ENCODE data around the gene PCGF3.

PCGF3 gene

GRCh38 chr4:707929-708630 is 2.4 kb downstream of the PCGF3 start:
- H3K9ac ChIP-seq (ENCODE audit: low read length): no peak overlapping the region
- H3K4me2 ChIP-seq (ENCODE audit: low read length): no peak overlapping the region
- no peak overlapping the region for H3K4me3 ChIP-seq (ENCODE audit: low read length)
- H4K20me1 ChIP-seq (ENCODE audit: insufficient read depth, low read length): peaks cover 39% of the 10 kb centered on the region
- peaks cover 72% of the 10 kb centered on the region for H3K79me2 ChIP-seq (ENCODE audit: low read length)
- H3K9me3 ChIP-seq (ENCODE audit: insufficient read depth, low read length): no peaks in the 10 kb centered on the region
- H3K4me1 ChIP-seq (ENCODE audit: low read length): peaks cover 11% of the 10 kb centered on the region
- H2AFZ ChIP-seq (ENCODE audit: low read depth, low read length): no peak overlapping the region
- H3K27me3 ChIP-seq (ENCODE audit: low read depth, low read length): no peaks in the 10 kb centered on the region
- H3K36me3 ChIP-seq (replicated peaks; ENCODE audit: low read depth, low read length): peaks cover 33% of the 10 kb centered on the region
- no peak overlapping the region for H3K27ac ChIP-seq (ENCODE audit: low read length)
- TF ChIP-seq EZH2phosphoT487 (IDR thresholded peaks at IDR 0.05; ENCODE audit: low read depth): no peak
- no peak for TF ChIP-seq CTCF (IDR thresholded peaks at IDR 0.05; ENCODE audit: low read depth, low read length)

- no peak overlapping the region for H2AFZ ChIP-seq (ENCODE audit: low read depth, low read length)
- no peak overlapping the region for H3K27ac ChIP-seq (ENCODE audit: low read length)
- H3K4me3 ChIP-seq (ENCODE audit: low read length): no peak overlapping the region
- H3K4me1 ChIP-seq (ENCODE audit: low read length): peaks cover 11% of the 10 kb centered on the region
- H3K79me2 ChIP-seq (ENCODE audit: low read length): peaks cover 78% of the 10 kb centered on the region
- H3K36me3 ChIP-seq (replicated peaks; ENCODE audit: low read depth, low read length): peaks cover 33% of the 10 kb centered on the region
- TF ChIP-seq CTCF (IDR thresholded peaks at IDR 0.05; ENCODE audit: low read depth, low read length) (no peak), EZH2phosphoT487 (IDR thresholded peaks at IDR 0.05; ENCODE audit: low read depth) (no peak)
- H3K9ac ChIP-seq (ENCODE audit: low read length): no peak overlapping the region
- peaks cover 44% of the 10 kb centered on the region for H4K20me1 ChIP-seq (ENCODE audit: insufficient read depth, low read length)
- no peaks in the 10 kb centered on the region for H3K9me3 ChIP-seq (ENCODE audit: insufficient read depth, low read length)
- no peaks in the 10 kb centered on the region for H3K27me3 ChIP-seq (ENCODE audit: low read depth, low read length)
- H3K4me2 ChIP-seq (ENCODE audit: low read length): no peak overlapping the region
Measured at GRCh38 chr4:708631-708933, 3.0 kb downstream of the PCGF3 start.

GRCh38 chr4:709348-709747 is 3.7 kb downstream of the PCGF3 start:
- no peak for TF ChIP-seq EZH2phosphoT487 (IDR thresholded peaks at IDR 0.05; ENCODE audit: low read depth)
- no peak for TF ChIP-seq CTCF (IDR thresholded peaks at IDR 0.05; ENCODE audit: low read depth, low read length)
- peaks cover 85% of the 10 kb centered on the region for H3K79me2 ChIP-seq (ENCODE audit: low read length)
- H3K4me1 ChIP-seq (ENCODE audit: low read length): peaks cover 11% of the 10 kb centered on the region
- no peak overlapping the region for H3K27ac ChIP-seq (ENCODE audit: low read length)
- no peaks in the 10 kb centered on the region for H3K9me3 ChIP-seq (ENCODE audit: insufficient read depth, low read length)
- no peaks in the 10 kb centered on the region for H3K27me3 ChIP-seq (ENCODE audit: low read depth, low read length)
- no peak overlapping the region for H3K4me3 ChIP-seq (ENCODE audit: low read length)
- peaks cover 51% of the 10 kb centered on the region for H4K20me1 ChIP-seq (ENCODE audit: insufficient read depth, low read length)
- no peak overlapping the region for H2AFZ ChIP-seq (ENCODE audit: low read depth, low read length)
- no peak overlapping the region for H3K4me2 ChIP-seq (ENCODE audit: low read length)
- H3K36me3 ChIP-seq (replicated peaks; ENCODE audit: low read depth, low read length): peaks cover 39% of the 10 kb centered on the region
- no peak overlapping the region for H3K9ac ChIP-seq (ENCODE audit: low read length)

- Histone ChIP-seq H3K4me2 (ENCODE audit: low read length) (no peak overlapping the region), H3K9ac (ENCODE audit: low read length) (no peak overlapping the region)
Measured at GRCh38 chr4:710116-710515, 4.5 kb downstream of the PCGF3 start.

More at GRCh38 chr4:710116-710515, 4.5 kb downstream of the PCGF3 start:
- Histone ChIP-seq H4K20me1 (ENCODE audit: insufficient read depth, low read length) (peaks cover 57% of the 10 kb centered on the region), H3K9me3 (ENCODE audit: insufficient read depth, low read length) (no peaks in the 10 kb centered on the region), H3K27me3 (ENCODE audit: low read depth, low read length) (no peaks in the 10 kb centered on the region), H3K4me1 (ENCODE audit: low read length) (peaks cover 8% of the 10 kb centered on the region), H3K4me3 (ENCODE audit: low read length) (no peak overlapping the region), H2AFZ (ENCODE audit: low read depth, low read length) (no peak overlapping the region), H3K27ac (ENCODE audit: low read length) (no peak overlapping the region), H3K36me3 (replicated peaks; ENCODE audit: low read depth, low read length) (peaks cover 42% of the 10 kb centered on the region), H3K79me2 (ENCODE audit: low read length) (peaks cover 93% of the 10 kb centered on the region)
- TF ChIP-seq EZH2phosphoT487 (IDR thresholded peaks at IDR 0.05; ENCODE audit: low read depth) (no peak), CTCF (IDR thresholded peaks at IDR 0.05; ENCODE audit: low read depth, low read length) (no peak)

Measured in OCI-LY3 (cell line).